Limb (tissue), 2 donors: ENCODE results near the gene CENPB.
"Not testable (repeated sequence)": the region's sequence is repeated elsewhere in the genome, so short reads cannot be mapped to it uniquely, and the experiment has no call there.

Source experiments
- DNase-seq, 2 donors: peaks; one replicate each; pipeline ENCODE4 v3.0.0-alpha.2; 2016; ENCODE audit errors: extremely low spot score in 2 of 2

CENPB gene

GRCh38 chr20:3794168-3794567 is 7.6 kb upstream of the CENPB start:
- not testable (repeated sequence) for DNase-seq

DNA sequence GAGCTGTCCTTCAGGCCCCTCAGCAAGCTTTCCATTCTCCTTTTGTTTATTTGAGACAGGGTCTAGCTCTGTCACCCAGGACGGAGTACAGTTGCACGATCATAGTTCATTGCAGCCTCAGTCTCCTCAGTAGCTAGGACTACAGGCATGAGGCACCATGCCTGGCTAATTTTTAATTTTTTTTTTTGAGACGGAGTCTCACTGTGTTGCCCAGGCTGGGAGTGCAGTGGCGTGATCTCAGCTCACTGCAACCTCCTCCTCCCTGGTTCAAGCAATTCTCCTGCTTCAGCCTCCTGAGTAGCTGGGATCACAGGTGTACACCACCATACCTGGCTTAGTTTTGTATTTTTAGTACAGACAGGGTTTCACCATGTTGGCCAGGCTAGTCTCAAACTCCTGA is 2.7 kb upstream of the CENPB start:
- DNase-seq, result not testable (repeated sequence)

GRCh38 chr20:3788685-3789155 is 2.2 kb upstream of the CENPB start:
- DNase-seq, result no peak

DNA sequence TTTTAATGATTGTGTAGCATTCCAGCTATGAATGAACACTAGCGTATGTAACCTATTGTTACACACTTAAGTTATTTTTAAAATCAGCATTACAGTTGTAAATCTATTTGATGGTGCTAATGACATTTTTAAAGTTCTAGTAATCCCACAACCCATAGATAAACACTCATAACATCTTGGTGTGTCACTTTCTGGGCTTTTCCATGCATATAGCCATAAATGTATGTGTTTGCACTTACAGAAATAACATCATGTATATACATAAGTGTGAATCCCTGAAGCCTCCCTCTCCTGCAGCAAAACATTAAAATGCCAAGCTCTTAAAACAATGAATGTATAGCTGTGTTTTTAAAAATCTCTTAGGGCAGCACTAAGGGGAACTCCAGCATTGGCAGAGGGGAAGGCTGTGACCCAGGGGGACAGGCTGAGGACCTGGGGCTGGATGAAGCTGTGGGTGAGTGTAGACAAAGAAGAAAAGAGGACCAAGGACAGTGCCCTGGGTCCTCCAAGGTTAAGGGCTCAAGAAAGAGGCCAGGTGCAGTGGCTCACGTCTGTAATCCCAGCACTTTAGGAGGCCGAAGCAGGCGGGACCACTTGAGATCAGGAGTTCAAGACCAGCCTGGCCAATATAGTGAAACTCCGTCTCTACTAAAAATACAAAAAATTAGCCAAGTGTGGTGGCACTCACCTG is 929 bp upstream of the CENPB start:
- no peak for DNase-seq

- peak; percentile 28 to 76 for DNase-seq
These were observed 435 bp downstream of the CENPB start for GRCh38 chr20:3786126-3786484.

DNA sequence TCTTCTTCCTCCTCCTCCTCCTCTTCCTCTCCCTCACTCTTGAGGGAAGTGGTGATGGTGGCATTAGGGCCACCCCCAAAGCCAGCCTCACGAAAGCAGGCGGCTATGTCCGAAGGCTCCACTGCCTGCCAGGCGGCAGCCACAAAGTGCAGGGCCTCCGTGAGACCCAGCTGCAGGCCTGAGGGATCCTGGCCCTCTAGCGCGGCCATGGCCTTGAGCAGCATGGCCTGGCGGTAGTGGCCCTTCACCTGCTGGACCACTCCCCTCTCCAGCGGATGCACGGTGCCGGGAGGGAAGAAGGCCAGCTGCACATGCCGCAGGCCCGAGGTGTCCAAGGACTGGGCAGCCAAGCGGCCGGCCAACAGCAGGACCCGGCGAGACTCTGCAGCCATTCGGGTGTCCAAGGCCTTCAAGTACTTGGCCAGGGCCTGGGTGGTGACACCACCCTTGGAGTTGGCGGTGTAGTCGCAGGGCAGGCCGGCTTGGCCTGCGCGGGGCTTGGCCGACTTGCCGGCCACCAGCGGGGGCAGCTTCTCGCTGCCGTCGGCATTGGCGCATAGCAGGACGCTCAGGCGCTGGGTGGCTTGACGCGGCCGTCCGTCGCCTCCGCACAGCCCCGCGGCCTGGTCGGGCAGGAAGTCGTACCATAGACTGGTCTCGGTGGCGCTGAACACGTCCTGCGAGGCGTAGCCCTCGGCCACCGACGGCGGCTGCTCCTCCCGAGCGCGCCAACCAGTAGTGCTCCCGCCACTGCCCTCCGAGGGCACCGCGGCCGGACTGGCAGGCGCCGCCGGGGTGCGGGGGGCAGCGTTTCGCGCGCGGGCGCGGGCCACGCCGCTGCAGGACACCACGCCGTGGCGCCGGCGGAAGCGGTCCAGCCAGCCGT is 1.1 kb downstream of the CENPB start:
- peak in 1 of 2 donors; percentile 53 for DNase-seq

DNA sequence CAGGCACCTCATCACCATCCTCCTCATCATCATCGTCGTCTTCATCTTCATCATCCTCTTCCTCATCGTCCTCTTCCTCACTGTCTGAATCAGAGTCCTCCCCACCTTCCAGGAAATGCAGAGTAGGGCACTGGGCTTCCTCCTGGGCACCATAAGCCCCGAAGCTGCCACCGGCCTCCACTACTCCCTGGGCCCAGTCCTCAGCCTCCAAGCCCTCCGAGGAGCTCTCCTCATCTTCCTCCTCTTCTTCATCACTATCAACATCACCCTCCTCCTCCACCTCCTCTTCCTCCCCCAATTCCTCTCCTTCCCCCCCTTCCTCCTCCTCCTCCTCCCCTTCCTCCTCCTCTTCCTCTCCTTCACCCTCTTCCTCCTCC is 1.7 kb downstream of the CENPB start:
- no peak for DNase-seq

GRCh38 chr20:3784216-3784853 is 2.2 kb downstream of the CENPB start:
- peak in 1 of 2 donors; percentile 34 for DNase-seq

DNA sequence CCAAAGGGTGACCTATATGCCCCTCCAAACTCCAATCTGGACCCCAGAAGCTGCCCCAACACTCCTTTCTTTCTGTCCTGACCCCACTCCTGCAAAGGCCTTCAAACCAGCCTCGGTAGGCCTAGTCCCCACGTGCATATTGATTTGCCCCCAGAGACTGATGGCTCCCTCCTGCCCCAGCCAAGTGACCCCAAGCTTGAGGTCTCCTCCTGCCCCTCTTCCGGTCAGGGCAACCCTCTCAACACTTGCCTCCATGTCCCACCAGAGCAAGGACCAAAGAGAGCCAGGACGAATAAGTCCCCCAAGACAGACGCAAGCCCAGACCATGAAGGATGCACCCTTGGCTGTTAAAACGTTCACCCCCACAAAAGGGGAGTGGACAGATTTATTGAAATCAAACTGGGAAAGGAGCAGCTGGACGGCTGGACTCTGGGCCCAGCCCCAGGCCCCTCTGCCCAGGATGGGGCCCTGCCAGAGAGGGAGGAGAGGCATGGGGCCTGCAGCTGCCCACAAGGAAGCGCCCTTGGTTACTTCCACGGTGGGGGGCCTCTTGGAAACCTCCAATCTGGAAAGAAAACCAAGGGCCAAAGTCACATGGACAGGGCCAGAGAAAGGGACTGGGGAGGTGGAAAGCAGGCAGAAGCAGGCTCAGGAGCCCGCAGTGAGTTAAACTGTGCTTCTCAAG is 2.9 kb downstream of the CENPB start:
- DNase-seq, result peak in 1 of 2 donors; percentile 21

DNA sequence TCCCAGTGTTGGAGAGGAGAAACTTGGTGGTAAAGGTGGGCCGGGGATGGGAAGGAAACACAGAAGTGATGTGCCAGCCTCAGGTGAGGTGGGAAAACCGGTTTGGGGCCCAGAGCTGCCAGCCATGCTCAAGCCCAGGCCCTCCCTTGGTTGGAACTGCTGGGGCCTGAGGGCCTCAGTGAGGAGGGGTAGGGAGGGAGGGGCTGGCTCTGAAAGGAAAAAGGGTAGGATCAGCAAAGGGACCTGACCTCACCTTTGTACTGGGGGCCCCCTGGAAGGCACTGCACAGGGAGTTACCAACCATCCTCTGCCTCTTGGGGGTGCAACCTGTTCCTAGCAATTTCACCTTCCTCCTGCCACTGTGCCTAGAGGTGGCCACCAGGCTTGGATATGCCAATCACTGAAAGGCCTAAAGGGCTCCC is 3.5 kb downstream of the CENPB start:
- DNase-seq, result peak in 1 of 2 donors; percentile 27

DNA sequence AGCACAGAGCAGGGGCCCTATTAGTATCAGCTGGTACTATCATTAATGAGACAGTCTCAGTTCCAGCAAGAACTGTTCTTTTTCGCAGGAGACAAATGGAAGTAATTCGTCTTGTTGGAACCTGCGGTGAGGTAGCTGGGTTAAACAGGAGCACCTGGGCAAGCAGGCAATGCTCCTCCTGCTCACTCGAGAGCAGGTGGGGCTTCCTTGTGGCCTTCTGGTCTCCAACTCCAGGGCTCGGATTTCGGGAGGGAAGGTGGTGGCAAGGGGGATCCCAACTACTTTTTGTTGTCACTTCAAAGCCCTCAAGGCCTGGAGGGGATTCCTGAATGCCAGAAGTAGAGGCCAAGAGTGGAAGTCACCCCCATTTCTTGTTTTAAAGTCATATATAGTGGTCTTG is 3.9 kb downstream of the CENPB start:
- no peak for DNase-seq

DNA sequence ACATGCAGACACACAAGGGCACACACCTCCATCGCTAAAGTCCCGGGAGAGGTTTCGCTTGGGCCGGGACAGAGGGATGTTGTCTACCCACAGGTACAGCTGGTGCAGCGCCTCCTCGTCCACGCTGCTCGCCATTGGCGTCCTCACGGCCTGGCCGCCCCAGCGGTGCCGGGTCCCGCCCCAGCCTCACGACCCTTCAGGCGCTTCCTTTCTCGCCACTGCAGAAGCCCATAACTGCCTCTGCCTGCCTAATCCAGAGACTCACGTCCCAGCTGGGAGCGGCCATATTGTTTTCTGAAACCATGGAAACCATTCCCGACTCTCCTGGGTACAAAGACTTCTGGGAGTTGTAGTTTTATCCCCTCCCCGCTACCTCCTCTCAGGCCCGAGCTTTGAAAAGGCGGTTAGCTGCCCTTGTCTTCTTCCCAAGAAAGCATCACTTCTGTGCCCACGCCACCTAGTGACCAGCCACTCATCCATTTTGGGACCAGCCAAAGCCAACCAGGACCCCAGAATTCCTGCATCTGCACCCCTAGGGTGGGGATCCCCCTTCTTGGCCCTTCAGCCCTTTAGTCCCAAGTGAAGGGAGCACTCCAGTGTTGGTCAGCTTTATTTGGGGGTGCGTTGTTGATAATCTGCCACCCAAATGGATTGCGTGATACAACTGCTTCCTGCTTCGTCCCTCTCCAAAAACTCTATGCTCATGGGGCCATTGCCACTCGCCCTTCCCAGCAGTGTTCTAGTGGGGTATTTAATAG is 5.2 kb downstream of the CENPB start, which contains the start of gene SPEF1:
Gene SPEF1 (minus strand): TSS at position 296 of the 758 bp plus-strand sequence. CDS start 161 bp downstream, at position 135.
- DNase-seq, result peak; percentile 84 to 94

DNA sequence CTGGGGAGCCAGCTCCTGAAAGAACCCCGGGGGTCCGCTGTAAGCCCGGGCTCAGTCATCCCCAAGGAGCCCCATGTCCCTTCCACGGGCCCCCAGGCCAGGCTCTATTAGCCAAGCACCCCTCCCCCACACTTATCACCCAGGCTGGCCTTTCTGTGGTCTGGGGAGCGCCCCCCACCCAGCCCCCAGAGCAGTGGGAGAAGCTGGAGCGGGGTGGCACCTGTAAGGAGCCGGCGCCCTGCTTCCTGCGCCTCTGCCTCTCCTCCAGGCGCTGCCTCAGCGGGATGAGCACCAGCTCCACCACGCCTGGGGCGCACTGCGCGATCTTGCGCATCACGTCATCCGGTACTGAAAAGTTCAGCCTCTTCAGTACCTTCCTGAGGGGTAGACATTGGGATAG is 7.6 kb downstream of the CENPB start:
- peak in 1 of 2 donors; percentile 36 for DNase-seq

DNA sequence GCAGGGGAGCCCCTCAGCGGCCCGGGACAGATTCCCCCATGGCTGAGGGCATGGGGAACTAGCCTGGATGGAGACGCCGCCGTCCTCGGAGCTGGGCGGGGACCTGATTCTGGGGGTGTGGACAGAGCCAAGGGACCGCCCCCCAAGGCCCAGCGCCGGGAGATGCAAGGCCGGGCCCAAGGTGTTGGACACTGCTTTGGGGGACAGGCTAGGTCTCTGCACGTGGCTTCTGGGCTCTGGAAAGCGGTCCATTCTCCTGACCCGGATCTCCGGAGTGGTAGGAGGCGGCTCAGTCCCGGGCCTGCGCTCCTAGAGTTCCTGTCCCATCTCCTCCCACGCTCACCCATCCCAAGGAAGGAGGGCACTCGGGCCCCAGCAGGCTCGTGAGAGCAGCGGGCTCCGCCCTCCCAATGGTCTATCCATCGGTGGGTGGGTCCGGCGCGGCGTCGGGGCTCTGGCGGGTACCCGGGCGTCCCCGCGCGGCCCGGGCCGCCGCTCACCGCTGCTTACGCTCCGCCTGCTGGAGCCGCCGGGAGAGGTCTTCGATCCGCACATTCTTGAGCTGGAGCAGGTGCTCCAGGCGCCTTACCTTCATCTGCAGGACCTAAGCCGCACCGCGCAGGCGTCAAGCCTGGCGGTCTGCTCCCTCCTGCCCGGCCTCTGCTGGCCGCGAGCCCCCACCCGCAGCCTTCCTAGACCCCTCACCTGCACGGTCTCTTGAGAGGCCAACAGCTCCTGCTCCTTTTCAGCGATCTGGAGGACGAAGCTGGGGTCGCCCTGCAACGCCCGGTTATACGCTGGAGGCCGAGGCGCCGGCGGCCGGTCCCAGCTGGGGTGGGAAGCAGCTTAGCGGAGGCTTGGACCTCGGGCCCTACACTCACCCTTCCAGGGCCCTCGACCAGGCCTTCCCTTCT is 8.6 kb downstream of the CENPB start:
- peak in 1 of 2 donors; percentile 57 for DNase-seq

- no peak for DNase-seq
These were observed 9.2 kb downstream of the CENPB start for GRCh38 chr20:3777381-3777715.

- no peak for DNase-seq
These were observed 11.0 kb downstream of the CENPB start for GRCh38 chr20:3775457-3776108.

GRCh38 chr20:3771552-3772058 is 14.9 kb downstream of the CENPB start:
- DNase-seq, result no peak

- peak; percentile 78 to 89 for DNase-seq
These were observed 18.0 kb downstream of the CENPB start for GRCh38 chr20:3768342-3769130.
